Tibial nerve (tissue), 4 donors: ENCODE data around the gene TREX2. TPM values are rescaled to one million over a fixed set of nuclear protein-coding genes. Genes with fewer than 3 reads are reported as not detected.
A peak's percentile ranks its signal among the peaks of the same experiment; 100 is the strongest.

Source experiments
- DNase-seq, 2 donors: peaks; one replicate each; pipeline ENCODE4 v3.0.0-alpha.2; 2019; ENCODE audit warnings: low spot score in 2 of 2
- H3K27ac ChIP-seq, 4 donors: fragments of 200-600 bp; sonication (generic) in 3 of 4; one replicate each; pipeline ENCODE4 v1.5.1; 2017 to 2019; ENCODE audit warnings: mild to moderate bottlenecking in 1 of 4
- H3K27me3 ChIP-seq, 2 donors: fragments of 200-600 bp; sonication (generic) in 1 of 2; one replicate each; pipeline versions ENCODE4 v1.5.1 to v1.6.0; 2017 to 2019
- H3K36me3 ChIP-seq, 3 donors: fragments of 200-600 bp; sonication (generic); one replicate each; pipeline ENCODE4 v1.5.1; 2018 to 2019
- H3K4me1 ChIP-seq, 4 donors: fragments of 200-600 bp; sonication (generic) in 3 of 4; one replicate each; pipeline ENCODE4 v1.5.1; 2017 to 2019
- H3K4me3 ChIP-seq, 4 donors: fragments of 200-600 bp; sonication (generic) in 3 of 4; one replicate each; pipeline ENCODE4 v1.5.1; 2017 to 2019; ENCODE audit warnings: mild to moderate bottlenecking in 1 of 4, moderate library complexity in 1 of 4
- H3K9me3 ChIP-seq, 4 donors: fragments of 200-600 bp; sonication (generic) in 3 of 4; one replicate each; pipeline ENCODE4 v1.5.1; 2017 to 2019
- EP300 ChIP-seq, 2 donors: sonication (generic); formaldehyde crosslinking; IDR thresholded peaks; one replicate each; pipeline ENCODE4 v1.6.1; 2017; ENCODE audit warnings: antibody characterized with exemption in 2 of 2, mild to moderate bottlenecking in 1 of 2
- POLR2A ChIP-seq, 2 donors: fragments of 450-650 bp; IDR thresholded peaks; one replicate each; pipeline ENCODE4 v1.6.1; 2017; ENCODE audit warnings: antibody characterized with exemption in 2 of 2, mild to moderate bottlenecking in 2 of 2, moderate library complexity in 2 of 2
- WGBS, 2 donors: methylation state at CpG; one replicate each; pipeline ENCODE4 v1.1.5; 2018; 5-methylcytosine and 5-hydroxymethylcytosine counted together
- total RNA-seq, 4 donors: library from RNA; depleted of rRNA; stranded (reverse); fragments of >200 nt; gene quantifications; one replicate each; pipeline ENCODE4 v1.1.0, GENCODE V29; 2016
- TF ChIP-seq, protein P1 (sequence below), 5 experiments: fragments of 200-600 bp in 3 of 5; fragments of 450-650 bp in 2 of 5; sonication (generic) in 3 of 5; IDR thresholded peaks; one replicate each; pipeline ENCODE4 v1.5.1; 2016 to 2019; ENCODE audit warnings: antibody characterized with exemption in 5 of 5, mild to moderate bottlenecking in 3 of 5, moderate library complexity in 2 of 5

Gene TREX2
- total RNA-seq, 4 donors from 2014 or later: 1.5 to 4.4 (median 3.3) TPM

GRCh38 chrX:153412746-153413720 lies 32.8 kb downstream of the TREX2 start:
- 17 to 74% methylated on average over 3 to 19 of the region's 23 CpGs for whole genome bisulfite sequencing, 2 donors

GRCh38 chrX:153411988-153412574 lies 33.8 kb downstream of the TREX2 start:
- Histone ChIP-seq H3K4me3 (peak overlapping the region; percentile 34 to 58 (median 49)), H3K9me3 (no peaks in the 10 kb centered on the region), H3K27me3 (no peaks in the 10 kb centered on the region), H3K27ac (no peak overlapping the region), H3K4me1 (peaks cover 0 to 12% (median 0%) of the 10 kb centered on the region in 4 donors), H3K36me3 (no peaks in the 10 kb centered on the region)
- no peak for DNase-seq
- WGBS, 2 donors: 50 to 67% methylated on average over 8 to 17 of the region's 17 CpGs
- no peak for TF ChIP-seq POLR2A (IDR thresholded peaks at IDR 0.05)
- TF ChIP-seq EP300 (IDR thresholded peaks at IDR 0.05): no peak
- TF ChIP-seq, protein P1, sequence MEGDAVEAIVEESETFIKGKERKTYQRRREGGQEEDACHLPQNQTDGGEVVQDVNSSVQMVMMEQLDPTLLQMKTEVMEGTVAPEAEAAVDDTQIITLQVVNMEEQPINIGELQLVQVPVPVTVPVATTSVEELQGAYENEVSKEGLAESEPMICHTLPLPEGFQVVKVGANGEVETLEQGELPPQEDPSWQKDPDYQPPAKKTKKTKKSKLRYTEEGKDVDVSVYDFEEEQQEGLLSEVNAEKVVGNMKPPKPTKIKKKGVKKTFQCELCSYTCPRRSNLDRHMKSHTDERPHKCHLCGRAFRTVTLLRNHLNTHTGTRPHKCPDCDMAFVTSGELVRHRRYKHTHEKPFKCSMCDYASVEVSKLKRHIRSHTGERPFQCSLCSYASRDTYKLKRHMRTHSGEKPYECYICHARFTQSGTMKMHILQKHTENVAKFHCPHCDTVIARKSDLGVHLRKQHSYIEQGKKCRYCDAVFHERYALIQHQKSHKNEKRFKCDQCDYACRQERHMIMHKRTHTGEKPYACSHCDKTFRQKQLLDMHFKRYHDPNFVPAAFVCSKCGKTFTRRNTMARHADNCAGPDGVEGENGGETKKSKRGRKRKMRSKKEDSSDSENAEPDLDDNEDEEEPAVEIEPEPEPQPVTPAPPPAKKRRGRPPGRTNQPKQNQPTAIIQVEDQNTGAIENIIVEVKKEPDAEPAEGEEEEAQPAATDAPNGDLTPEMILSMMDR (IDR thresholded peaks at IDR 0.05): no peak

More at GRCh38 chrX:153412746-153413720, 32.8 kb downstream of the TREX2 start:
- Histone ChIP-seq H3K4me1 (peaks cover 0 to 12% (median 0%) of the 10 kb centered on the region in 4 donors), H3K27ac (no peak overlapping the region), H3K27me3 (no peaks in the 10 kb centered on the region), H3K4me3 (no peak overlapping the region), H3K36me3 (no peaks in the 10 kb centered on the region), H3K9me3 (no peaks in the 10 kb centered on the region)
- DNase-seq: no peak
- TF ChIP-seq EP300 (IDR thresholded peaks at IDR 0.05) (no peak), POLR2A (IDR thresholded peaks at IDR 0.05) (no peak)
- TF ChIP-seq, protein P1 (IDR thresholded peaks at IDR 0.05): no peak

DNA sequence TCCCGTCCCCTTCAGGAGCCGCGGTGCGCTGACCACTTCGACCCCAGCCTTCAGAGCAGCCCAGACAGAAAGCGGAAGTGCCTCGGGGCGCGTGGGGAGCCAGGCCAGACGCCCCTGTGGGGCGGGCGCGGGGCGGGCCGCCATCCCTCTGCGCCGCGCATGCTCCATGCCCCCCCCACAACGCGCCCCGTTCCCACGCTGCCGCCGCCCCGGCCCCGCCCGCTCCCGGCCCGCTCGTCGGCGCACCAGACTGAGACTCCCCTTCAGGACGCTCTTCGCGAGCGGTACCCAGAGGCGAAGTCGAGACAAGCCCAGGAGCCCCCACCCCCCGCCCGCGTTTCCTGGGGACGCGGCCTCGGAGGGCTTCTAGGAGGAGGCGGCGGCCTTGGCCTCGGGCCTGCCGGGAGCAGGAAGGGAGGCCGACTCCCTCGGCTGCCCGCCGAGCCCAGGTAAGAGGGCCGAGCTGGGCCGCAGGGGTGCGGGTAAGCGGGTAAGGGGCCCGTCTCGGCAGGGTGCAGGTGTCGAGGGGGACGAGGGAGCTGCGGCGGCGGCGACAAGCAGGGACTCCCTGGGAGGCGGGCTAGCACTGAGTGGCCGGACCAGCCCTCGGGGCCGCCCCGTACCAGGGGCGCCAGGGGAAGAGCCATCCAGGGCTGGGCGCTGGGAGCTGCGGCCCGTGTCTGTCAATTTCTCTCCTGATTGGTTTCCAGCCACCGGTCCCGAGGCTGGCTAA lies 34.4 kb downstream of the TREX2 start, which contains the start of gene ZFP92:
Gene ZFP92, plus strand, starts transcription at position 218 of the 733 bp plus-strand sequence. CDS start 6,851 bp downstream, outside the sequence.
- peaks cover 0 to 12% (median 0%) of the 10 kb centered on the region in 4 donors for H3K4me1 ChIP-seq
- no peak for TF ChIP-seq POLR2A (IDR thresholded peaks at IDR 0.05)
- TF ChIP-seq EP300 (IDR thresholded peaks at IDR 0.05): no peak
- TF ChIP-seq, protein P1 (IDR thresholded peaks at IDR 0.05): no peak
- no peaks in the 10 kb centered on the region for H3K9me3 ChIP-seq
- H3K36me3 ChIP-seq: no peaks in the 10 kb centered on the region
- no peaks in the 10 kb centered on the region for H3K27me3 ChIP-seq
- DNase-seq: no peak
- 49% methylated on average over 42 of the region's 75 CpGs; no CpG with 5 or more reads in 1 of the 2 donors for WGBS, 2 donors
- H3K4me3 ChIP-seq: peak within 1 kb of the TSS; percentile 34 to 58 (median 49)
- H3K27ac ChIP-seq: no peak within 1 kb of the TSS

DNA sequence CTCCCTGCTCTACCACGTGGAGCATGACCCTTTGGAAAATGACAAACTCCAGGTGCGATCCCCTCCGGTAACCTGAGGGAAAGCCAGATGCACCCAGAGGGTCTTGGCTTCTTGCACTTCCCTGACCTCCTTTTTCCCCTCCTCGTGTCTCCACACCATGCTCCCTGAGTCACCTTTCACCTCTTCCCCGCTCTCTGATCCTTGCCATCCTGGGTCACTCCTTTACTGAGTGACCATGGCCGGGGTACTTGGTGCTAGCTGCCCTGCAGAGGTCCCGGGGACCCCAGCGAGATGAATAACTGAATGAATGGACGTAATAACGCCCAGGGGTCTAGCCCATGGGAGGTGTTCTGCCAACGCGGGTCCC lies 35.0 kb downstream of the TREX2 start:
- Histone ChIP-seq H3K27me3 (no peaks in the 10 kb centered on the region), H3K4me1 (peaks cover 0 to 12% (median 0%) of the 10 kb centered on the region in 4 donors), H3K4me3 (peak overlapping the region; percentile 34 to 58 (median 49)), H3K9me3 (no peaks in the 10 kb centered on the region), H3K36me3 (no peaks in the 10 kb centered on the region), H3K27ac (no peak overlapping the region)
- TF ChIP-seq EP300 (IDR thresholded peaks at IDR 0.05): no peak
- TF ChIP-seq, protein P1 (IDR thresholded peaks at IDR 0.05): no peak
- no peak for TF ChIP-seq POLR2A (IDR thresholded peaks at IDR 0.05)
- DNase-seq: no peak
- WGBS, 2 donors: 54% methylated on average over 12 of the region's 12 CpGs; no CpG with 5 or more reads in 1 of the 2 donors
